ENCODE measurements around the gene CDK11A.
"Not testable (repeated sequence)": the region's sequence is repeated elsewhere in the genome, so short reads cannot be mapped to it uniquely, and the experiment has no call there.

Gene CDK11A

DNA sequence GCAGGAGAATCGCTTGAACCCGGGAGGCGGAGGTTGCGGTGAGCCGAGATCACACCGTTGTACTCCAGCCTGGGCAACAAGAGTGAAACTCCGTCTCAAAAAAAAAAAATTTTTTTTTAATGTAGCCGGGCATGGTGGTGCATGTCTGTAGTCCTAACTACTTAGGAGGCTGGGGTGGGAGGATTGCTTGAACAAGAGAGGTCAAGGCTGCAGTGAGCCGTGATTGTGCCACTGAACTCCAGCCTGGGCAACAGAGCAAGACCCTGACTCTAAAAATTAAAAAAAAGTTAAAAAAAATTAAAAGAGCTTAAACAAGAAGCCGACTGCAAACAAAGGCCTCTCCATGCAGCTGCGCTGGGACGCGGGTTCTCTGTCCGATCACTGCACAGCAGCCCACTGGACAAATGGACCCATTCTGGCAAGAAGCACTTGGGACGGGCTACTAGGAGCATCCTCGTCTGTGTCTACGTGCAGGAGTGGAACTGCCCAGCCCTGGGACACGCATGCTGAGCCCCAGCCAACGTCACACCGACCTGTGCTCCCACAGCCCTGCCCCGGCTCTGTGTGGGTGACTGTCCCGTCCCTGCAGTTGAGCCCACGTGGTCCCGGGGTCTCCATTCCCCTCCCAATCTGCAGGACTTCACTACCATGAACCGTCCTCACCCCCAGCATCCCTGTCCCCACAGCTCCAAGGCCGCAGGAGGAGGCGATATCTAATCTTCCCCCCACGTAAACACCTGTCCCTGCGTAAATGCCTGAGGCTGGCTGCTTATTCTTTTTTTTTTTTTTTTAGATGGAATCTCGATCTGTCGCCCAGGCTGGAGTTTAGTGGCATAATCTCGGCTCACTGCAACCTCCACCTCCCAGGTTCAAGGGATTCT lies 43.9 kb downstream of the CDK11A start:
- no peak for DNase-seq

DNA sequence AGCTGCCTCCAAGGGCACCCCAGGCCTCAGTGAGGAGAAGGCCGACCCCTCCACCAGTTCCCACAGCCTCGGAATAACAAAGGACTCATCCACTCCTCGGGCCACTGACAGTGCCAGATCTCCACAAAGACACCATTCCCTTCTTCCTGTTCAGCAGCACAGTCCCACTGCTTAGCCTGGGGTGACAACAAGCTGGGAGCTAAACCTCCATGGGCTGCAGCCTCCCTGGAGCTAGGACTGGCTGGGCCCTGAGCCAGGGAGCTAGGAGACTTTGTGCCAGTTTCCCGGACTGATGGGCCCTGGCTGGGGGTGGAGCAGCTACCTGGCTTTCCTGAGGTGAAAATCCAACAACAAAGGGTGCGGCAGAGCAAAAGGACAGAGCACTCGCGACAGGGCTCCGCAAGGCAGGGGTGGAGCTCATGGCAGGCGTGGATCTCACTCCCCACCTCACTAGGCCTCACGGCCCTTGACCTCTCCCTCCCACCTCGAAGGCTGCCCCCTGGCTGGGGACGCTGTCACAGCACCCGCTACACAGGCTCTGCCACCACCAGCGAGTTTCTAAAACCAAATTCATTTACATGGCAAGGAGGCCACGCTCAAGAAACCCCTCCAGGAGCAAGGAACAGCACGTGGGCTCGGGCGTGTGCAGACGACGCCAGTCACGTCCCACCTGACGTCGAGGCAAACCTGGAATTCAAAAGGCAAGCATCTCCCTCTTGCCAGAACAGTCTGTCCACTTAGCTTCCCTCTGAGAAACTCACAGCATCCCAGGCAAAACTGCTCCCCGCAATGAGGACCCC lies 45.4 kb downstream of the CDK11A start:
- DNase-seq, result no peak

DNA sequence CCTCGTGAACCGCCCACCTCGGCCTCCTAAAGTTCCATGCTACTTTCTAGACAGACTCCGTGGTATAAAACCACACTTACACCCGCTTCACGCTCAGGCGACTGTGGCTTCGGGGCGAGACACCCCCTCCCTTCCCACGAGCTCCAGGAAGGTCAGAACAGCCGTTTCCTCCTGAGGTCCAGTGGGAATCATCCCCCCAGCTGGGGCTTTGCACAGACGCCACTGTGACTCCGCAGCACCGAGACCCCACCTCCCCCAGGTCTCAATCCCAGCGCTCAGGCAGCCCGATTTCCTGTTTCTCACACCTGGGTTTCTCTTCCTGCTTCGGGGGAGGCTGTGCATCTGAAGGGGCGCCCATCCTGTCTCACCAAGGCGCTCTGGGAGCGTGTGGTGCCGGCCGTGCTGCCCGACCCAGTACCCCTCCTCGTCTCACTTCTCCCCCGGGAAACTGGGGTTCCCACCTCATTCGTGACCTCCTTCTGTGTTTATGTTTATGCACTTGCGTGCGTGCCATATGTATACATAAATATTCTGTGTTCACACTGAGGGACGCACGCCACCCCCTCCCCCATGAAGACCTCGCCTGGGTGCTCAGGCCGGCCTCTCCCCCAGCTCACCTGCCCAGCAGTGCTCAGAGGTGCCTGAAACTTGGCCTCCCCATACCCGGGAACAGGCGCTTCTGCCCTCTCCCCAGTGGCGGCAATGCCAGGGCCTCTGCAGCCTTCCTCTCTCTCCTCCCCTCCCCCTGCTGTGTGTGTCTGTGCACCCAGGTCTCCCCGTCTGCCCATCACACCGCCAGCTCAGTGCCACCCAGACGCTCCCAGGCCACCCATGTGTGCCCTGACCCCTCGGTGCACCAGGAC lies 46.2 kb downstream of the CDK11A start:
- no peak for DNase-seq

DNA sequence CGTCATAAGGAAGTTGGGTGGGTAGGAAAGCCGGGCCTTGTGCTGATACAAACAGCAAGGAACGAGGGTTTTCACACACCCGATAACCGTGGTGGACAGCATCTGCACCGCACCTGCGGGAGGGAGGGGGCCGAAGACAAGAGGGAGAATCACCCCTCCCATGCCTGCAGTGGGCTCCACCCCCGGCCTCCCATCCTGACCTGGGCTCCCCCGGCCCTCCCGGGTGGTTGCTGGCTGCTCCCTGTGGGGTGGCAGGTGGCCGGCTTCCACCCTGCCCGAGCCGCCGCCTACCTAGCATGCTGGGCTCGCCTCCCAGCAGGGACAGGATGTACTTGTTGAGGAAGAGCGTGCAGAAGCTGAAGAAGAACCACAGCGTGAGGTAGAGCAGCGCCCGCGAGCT lies 48.1 kb downstream of the CDK11A start:
- DNase-seq, result not testable (repeated sequence)

DNA sequence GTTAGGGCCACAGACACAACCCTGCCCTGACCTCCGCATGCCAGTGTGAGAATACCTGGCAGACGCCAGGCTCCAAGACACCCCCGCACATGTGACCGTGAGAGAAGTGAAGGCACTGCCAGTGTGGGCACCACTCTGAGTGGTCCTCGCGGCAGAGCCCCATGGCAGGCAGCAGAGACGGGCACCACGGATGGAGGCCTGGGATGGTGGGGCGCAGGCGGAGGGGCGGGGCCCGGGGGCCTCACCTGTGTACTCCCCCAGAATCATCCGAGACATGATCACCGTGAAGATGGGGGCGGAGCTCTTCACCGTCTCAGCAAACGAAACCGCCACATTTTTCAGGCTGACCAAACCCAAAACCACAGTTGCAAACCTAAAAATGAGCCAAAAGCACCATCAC lies 48.9 kb downstream of the CDK11A start:
- not testable (repeated sequence) for DNase-seq

DNA sequence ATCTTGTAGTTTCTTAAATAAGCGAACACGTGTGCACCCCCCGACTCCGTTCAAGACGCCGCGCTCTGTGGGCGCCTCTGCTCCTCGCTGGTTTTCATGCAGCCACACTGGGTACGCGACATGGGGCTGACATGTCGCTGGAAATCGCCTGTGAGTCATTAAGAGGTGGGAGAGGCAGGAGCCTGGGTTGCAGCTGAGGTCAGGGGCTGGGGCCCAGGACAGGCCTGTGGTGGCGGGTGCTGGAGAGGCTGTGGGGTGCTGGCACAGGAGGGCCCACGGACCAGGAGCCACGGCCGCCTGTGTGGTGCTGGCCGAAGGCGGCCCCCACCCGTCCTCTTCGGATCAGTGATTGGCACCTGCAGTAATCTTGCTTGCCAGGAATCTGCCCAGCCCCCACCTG lies 49.4 kb downstream of the CDK11A start:
- not testable (repeated sequence) for DNase-seq

DNA sequence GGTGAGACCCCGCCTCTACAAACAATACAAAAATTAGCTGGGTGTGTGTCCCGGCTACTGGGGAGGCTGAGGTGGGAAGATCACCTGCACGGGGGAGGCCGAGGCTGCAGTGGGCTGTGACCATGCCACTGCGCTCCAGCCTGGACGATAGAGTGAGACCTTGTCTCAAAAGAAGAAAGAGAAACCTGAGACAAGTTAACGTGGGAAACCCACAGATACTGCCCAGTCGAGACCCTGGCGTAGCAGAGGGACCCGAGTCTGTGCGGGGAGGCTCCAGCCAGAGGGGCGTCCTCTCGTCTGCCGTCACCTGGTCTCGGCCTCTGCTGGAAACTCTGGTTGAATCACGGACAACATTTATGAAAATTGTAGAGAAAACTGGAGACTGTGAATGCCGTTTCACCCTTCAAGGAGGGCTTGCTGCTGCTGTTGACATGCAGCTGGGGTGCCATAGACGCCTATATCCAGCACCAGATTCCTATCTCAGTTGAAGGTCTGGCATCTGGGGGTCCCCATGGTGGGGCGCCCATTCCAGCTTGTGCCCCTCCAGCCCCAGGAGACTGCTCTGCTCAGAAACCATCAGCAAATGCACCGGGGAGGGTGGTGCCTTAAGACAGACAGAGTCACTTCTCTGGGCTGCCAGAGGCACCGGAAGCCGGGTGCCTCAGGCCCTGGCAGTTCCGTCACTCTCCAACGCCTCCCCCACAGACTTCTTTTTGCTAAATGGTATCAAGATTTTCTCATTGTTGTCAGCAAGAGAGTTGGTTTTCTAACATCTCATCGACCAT lies 51.8 kb downstream of the CDK11A start:
- DNase-seq, result no peak

DNA sequence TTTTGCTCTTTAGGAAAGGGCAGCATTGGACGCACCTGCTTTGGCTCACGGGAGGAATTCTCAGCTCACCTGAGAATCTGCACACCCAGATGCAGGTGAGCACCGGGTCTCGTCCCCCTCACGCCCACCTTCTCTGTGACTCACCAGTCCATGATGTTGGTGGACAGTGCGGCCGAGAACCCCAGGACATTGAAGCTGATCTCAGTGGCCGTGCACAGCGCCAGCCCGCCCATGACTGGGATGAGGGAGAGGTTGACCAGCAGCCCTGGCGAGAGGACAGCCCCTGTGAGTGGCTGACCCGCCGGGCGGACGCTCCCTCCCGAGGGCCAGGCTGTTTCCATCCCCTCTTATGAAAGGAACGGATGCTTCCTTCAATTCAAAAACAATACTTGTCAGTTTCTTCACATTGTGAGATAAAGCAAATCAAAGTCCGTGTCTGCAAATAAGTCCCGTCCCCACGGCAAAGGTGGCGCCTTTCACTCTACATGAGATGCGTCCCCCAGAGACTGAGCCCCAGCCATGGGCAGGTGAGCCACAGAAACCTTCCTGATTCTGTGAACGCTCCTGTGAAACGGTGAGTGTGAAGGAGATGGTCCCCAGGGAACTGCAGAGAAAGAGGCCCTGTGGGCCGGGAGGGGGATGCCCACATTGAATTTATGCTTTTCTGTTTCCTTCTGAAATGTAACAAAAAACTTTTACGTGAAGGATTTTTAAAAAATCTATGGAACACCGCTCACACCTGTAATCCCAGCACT lies 52.6 kb downstream of the CDK11A start:
- DNase-seq, result no peak

DNA sequence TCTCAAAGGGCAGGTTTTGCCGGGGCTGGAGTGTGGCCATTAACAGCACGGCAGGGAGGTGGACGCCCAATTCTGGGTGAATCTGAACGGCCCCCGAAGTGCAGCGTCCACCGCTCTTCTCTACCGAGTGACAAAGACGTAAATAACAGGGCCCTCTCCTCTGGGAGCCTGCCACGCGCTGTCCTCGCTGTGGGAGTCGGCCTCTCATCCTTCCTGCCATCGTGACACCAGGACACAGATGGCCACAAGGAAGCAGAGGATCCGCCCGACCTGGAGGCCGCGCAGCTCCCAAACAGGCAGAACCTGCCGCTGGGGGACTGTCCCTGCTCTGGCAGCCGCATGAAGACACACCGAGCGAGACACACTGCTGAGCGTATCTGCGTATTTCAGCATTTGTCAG lies 53.3 kb downstream of the CDK11A start:
- no peak for DNase-seq

DNA sequence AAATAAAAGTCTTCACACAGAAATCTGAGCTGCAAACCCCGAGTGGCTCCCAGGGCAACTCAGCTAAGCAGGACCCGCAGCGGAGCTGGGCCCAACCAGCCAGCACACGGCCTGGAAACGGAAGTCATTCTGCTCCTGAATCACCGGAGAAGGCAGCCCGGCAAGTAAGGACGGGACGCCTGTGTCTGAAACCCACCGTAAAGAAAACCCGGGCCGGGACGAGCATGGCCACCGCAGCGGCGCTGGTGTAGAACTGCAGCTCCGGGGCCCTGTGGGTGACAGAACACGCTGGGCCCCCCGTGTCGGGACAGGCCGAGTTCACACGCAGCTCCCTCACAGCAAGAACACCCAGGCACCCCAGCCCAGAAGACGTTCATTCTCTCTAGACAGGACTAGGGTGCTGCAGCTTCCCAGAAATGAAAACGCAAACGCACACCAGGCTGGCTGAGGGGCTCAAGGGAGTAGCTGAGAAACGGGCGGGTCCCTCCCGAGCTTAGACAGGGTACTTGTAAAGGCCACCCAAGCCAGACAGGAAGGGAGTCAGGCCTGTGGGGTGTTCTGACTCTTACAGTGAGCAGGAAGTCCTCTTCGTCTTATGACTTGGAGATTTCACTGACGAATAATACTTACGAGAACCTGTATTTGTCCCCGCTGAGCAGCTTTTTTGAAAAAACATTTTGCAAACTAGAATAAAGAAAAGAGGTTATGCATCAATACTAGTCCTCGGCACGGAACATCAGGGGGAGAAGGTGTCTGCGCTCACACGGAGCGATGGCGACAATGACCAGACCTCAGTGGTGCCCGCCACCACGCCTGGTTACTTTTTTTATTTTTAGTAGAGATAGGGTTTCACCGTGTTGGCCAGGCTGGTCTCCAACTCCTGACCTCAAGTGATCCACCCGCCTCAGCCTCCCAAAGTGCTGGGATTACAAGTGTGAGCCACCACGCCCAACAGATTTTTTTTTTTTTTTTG lies 54.4 kb downstream of the CDK11A start:
- no peak for DNase-seq

DNA sequence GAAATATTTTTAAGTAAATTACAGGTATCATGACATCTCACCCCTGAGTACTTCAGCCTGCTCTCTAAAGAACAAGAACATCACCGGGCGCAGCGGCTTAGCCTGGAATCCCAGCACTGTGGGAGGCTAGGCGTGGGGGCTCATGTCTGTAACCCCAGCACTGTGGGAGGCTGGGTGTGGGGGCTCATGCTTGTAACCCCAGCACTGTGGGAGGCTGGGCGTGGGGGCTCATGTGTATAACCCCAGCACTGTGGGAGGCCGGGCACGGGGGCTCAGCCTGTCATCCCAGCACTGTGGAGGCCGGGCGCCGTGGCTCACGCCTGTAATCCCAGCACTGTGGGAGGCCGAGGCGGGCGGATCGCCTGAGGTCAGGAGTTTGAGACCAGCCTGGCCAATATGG lies 57.6 kb downstream of the CDK11A start:
- no peak for DNase-seq

DNA sequence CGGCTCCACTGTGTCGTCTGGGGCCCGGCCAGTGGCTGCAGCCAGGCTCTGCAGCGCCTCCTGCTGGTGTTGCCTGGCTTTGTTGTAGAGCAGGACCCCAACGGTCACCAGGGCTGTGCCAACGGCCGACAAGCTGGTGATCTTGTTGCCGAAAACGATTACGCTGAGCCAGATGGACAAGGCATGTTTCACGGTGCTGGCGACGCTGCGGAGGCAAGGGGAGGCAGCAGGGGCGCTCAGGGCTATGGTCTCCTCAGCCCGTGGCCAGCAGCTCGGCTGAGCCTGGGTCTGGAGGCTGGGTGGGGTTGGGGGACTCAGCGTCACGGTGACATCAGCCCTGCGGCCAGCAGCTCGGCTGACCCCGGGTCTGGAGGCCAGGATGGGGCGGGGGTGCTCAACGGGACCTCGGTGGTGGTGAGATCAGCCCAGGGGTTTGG lies 58.3 kb downstream of the CDK11A start:
- DNase-seq, result no peak

DNA sequence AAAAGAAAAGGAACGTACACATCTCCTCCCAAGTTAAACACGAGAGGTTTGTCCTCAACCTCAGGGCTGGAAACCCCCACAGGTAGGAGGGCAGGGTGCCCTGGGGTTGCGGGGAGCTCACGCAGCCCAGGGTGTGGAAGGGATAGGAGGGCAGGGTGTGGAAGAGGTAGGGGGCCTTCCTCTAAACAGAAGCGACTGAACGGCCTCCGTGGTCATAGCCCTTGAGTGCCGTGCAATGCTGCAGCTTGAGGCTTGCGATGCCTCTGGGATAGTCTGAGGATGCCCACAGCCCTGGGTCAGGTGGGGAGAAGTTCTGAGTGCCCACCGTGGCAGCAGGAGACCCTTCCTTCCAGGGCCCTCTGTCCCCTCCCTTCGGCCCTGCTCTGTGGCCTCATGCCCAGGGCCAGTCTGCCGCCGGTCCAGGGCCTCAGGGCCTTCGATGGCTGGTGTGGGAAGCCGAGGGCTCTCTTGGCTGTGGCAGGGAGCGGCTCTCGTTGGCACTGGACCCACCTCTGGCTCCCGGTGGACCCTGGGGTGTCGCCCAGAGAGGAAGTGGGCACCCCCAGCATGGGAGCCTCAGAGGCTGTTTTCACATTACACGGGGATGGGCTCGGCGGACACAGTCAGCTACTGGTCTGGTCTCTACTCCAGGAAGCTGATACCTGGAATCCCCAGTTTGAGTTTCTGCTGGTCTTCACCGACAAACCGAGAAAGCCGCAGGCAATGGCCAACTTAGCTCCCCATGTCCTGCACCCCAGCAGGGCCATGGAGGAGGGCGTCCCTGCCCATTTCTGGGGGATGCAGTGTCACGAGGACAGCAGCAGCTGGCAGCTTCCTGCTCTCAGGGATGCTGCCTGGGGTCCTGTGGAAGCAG lies 59.0 kb downstream of the CDK11A start:
- DNase-seq, result no peak

DNA sequence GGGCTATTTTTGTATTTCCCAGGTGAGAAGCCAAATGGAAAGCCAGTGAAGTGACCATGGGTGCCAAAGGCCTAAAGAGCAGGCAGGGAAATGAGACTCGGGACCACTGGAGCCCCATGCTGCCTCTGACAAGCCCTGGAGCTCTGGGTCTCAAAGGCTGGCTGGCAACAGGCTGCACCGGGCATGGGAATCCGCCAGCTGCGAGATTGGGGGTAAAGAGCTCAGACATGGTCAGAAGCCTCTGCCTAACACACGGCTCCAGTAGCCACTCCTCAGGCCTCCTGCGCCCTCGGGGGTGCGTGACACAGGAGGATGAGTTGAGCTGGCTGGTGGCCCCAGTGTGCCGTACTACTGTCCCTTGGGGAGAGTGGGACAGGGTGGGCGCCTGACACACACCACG lies 59.8 kb downstream of the CDK11A start:
- not testable (repeated sequence) for DNase-seq

DNA sequence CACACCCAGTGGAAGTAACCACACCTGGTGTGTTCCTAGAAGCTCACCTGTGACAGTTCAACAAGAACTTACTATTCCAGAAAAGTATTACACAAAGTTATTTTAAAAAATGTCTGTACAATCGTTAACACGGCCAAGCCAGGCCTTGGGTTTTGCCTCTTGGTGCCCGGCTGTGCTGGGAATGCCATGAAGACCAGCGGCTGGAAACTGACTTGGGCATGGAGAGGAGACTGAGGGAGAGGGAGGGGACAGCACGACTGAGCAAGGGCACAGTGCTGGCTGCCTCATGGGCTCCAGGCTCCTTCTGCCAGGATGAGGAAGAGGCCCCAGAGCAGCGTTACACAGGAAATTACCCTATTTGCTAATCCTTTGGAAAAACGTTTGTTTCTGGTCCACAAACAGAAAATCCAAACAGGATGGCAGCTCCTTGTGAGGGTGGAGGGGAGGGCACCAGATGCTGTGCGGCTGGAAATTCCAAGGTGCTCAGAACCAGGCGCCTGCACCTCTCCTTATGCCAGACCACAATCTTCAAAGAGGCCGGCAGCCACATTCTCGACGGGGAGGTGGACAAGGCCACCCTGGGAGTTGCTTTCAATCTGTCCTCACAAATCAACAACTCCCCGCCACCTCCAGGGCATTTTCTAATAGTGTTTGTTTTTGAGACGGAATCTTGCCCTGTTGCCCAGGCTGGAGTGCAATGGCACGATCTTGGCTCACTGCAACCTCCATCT lies 61.2 kb downstream of the CDK11A start:
- DNase-seq, result not testable (repeated sequence)

DNA sequence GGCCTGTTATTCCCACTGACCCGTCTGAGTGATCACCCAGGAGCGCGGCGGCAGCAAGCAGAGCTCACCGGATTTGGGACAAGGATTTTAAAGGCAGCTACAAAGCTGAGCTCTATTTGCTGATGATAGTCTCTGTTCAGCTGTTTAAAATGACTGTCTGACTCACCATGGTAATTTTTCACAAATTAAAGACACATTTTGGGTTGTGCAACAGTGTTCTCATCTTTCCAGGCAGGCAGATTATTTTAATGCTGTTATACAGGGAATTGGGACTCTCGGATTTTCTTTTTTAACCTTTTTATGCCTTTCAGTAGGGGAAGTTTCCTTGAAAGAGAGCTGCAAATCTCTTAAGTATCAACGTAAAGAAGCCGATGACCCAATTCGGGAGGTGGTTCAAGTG lies 61.8 kb downstream of the CDK11A start:
- DNase-seq, result not testable (repeated sequence)

DNA sequence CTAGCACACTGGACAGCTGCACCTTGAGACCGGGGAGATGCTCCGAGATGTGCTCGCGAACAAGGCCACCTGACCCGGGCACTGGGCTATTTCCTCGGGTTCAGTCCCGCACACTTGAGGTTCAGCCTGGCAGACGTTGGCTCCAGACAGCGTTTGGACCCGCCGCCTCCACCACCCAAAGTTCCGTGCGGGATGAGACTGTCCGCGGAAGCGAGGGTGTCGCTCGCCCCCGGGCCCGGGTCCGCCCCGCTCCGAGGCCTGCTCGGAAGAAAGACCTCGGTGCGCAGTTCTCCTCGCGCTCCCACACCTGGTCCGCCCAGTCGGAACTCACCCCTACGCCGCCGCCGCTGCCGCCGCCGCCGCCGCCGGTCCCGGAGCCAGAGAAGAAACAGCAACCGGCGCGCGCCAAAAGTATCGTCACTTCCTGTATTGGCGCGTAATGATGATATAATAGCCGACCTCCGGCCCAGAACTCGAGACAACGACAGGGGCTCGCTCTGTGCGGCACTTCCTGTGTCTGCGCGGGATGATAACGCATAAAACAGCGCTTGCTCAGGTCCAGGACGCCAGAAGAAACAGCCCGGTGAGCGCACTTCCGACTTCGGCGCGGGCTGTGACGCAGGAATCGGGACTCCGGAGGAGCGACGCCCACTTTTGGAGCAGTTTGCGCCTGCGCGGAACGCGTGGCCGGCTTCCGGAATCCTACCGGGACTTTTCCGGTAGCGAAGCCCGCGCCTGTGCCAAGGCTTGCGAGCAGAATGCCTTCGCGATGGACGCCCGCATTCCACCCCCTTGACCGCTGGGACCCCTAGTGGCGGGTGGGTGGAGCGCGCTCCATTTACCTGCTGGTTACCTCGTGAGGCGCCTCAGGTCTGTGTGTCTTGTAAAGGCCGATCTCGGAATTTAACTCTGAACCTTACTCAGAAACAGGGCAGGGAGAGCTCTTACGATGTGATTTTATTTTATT lies 65.3 kb downstream of the CDK11A start, which contains the start of gene CDK11B:
Gene CDK11B, minus strand, starts transcription at position 422 of the 967 bp plus-strand sequence. CDS start 1,519 bp downstream, outside the sequence.
- DNase-seq, result peak; percentile 84
